MG63 (cell line): Measurements from ENCODE around the gene MEF2B. TPM values are rescaled to one million over a fixed set of nuclear protein-coding genes. Genes with fewer than 3 reads are reported as not detected.
"Not testable (repeated sequence)": the region's sequence is repeated elsewhere in the genome, so short reads cannot be mapped to it uniquely, and the experiment has no call there.

Source experiments
- DNase-seq: peaks from one replicate; pipeline ENCODE4 v3.0.0-alpha.2; 2020
- H3K27me3 ChIP-seq: fragments of 250-450 bp; sonication (Bioruptor Pico); 2 replicates; pipeline ENCODE4 v1.5.1; 2020; ENCODE audit warnings: mild to moderate bottlenecking, moderate library complexity
- H3K36me3 ChIP-seq: fragments of 250-450 bp; sonication (Bioruptor Pico); 2 replicates; pipeline ENCODE4 v1.5.1; 2020; ENCODE audit warnings: mild to moderate bottlenecking, moderate library complexity
- H3K4me3 ChIP-seq: fragments of 250-450 bp; sonication (Bioruptor Pico); 2 replicates; pipeline ENCODE4 v1.5.1; 2020; ENCODE audit warnings: mild to moderate bottlenecking, moderate library complexity
- H3K9me3 ChIP-seq: fragments of 250-450 bp; sonication (Bioruptor Pico); 2 replicates; pipeline ENCODE4 v1.5.1; 2020; ENCODE audit warnings: mild to moderate bottlenecking, moderate library complexity
- total RNA-seq: library from RNA; depleted of rRNA; stranded (reverse); fragments of >200 nt; shearing (Covaris generic); gene quantifications from 2 replicates; pipeline ENCODE4 v1.2.3, GENCODE V29; 2014; ENCODE audit warnings: low replicate concordance

MEF2B gene
- total RNA-seq, 1 experiment from 2014 or later: 2.1 TPM

- no peaks in the 10 kb centered on the region for H3K9me3 ChIP-seq
- no peaks in the 10 kb centered on the region; the same call in 1 of the 2 replicates for H3K36me3 ChIP-seq
- no peaks in the 10 kb centered on the region for H3K27me3 ChIP-seq
- DNase-seq: no peak
- H3K4me3 ChIP-seq: no peak overlapping the region
Observed at GRCh38 chr19:19170873-19171672, 1.0 kb upstream of the MEF2B start.

GRCh38 chr19:19169236-19170052 lies 619 bp downstream of the MEF2B start:
- H3K36me3 ChIP-seq: no peaks in the 10 kb centered on the region
- no peaks in the 10 kb centered on the region for H3K27me3 ChIP-seq
- H3K4me3 ChIP-seq: no peak overlapping the region
- DNase-seq: no peak
- H3K9me3 ChIP-seq: no peaks in the 10 kb centered on the region

- no peak for DNase-seq
- H3K36me3 ChIP-seq: no peaks in the 10 kb centered on the region
- no peaks in the 10 kb centered on the region for H3K27me3 ChIP-seq
- no peaks in the 10 kb centered on the region for H3K9me3 ChIP-seq
- no peak overlapping the region for H3K4me3 ChIP-seq
Observed at GRCh38 chr19:19167612-19168011, 2.5 kb downstream of the MEF2B start.

- Histone ChIP-seq H3K27me3 (no peaks in the 10 kb centered on the region), H3K4me3 (no peak overlapping the region), H3K36me3 (no peaks in the 10 kb centered on the region), H3K9me3 (no peaks in the 10 kb centered on the region)
- DNase-seq: no peak
Observed at GRCh38 chr19:19165396-19165795, 4.7 kb downstream of the MEF2B start.

GRCh38 chr19:19162495-19162894 lies 7.6 kb downstream of the MEF2B start:
- no peak for DNase-seq

GRCh38 chr19:19160461-19161035 lies 9.5 kb downstream of the MEF2B start:
- no peak overlapping the region for H3K4me3 ChIP-seq
- H3K9me3 ChIP-seq: no peaks in the 10 kb centered on the region; the same call in 1 of the 2 replicates
- no peak for DNase-seq
- H3K36me3 ChIP-seq: 0 out of 2 replicates have a peak, but pooled peaks cover 4% of the 10 kb centered on the region
- no peaks in the 10 kb centered on the region for H3K27me3 ChIP-seq

More at GRCh38 chr19:19162495-19162894, 7.6 kb downstream of the MEF2B start:
- H3K27me3 ChIP-seq: no peaks in the 10 kb centered on the region
- H3K36me3 ChIP-seq: no peaks in the 10 kb centered on the region
- no peaks in the 10 kb centered on the region for H3K9me3 ChIP-seq
- H3K4me3 ChIP-seq: no peak overlapping the region

GRCh38 chr19:19159534-19159933 lies 10.5 kb downstream of the MEF2B start:
- Histone ChIP-seq H3K4me3 (no peak overlapping the region), H3K9me3 (no peaks in the 10 kb centered on the region; the same call in 1 of the 2 replicates), H3K27me3 (no peaks in the 10 kb centered on the region), H3K36me3 (0 out of 2 replicates have a peak, but pooled peaks cover 4% of the 10 kb centered on the region)
- DNase-seq: no peak

GRCh38 chr19:19157808-19158207 lies 12.3 kb downstream of the MEF2B start:
- 0 out of 2 replicates have a peak, but pooled peaks cover 4% of the 10 kb centered on the region for H3K36me3 ChIP-seq
- no peaks in the 10 kb centered on the region; the same call in 1 of the 2 replicates for H3K9me3 ChIP-seq
- DNase-seq: no peak
- no peak overlapping the region for H3K4me3 ChIP-seq
- H3K27me3 ChIP-seq: no peaks in the 10 kb centered on the region

GRCh38 chr19:19155495-19156219 lies 14.4 kb downstream of the MEF2B start:
- Histone ChIP-seq H3K27me3 (no peaks in the 10 kb centered on the region), H3K4me3 (no peak overlapping the region), H3K36me3 (0 out of 2 replicates have a peak, but pooled peaks cover 4% of the 10 kb centered on the region), H3K9me3 (no peaks in the 10 kb centered on the region; the same call in 1 of the 2 replicates)
- DNase-seq: no peak

GRCh38 chr19:19154768-19155494 lies 15.1 kb downstream of the MEF2B start:
- Histone ChIP-seq H3K9me3 (no peaks in the 10 kb centered on the region; the same call in 1 of the 2 replicates), H3K27me3 (no peaks in the 10 kb centered on the region), H3K36me3 (0 out of 2 replicates have a peak, but pooled peaks cover 4% of the 10 kb centered on the region), H3K4me3 (no peak overlapping the region)
- no peak for DNase-seq

- no peaks in the 10 kb centered on the region; the same call in 1 of the 2 replicates for H3K9me3 ChIP-seq
- H3K27me3 ChIP-seq: no peaks in the 10 kb centered on the region
- H3K4me3 ChIP-seq: no peak overlapping the region
- H3K36me3 ChIP-seq: peaks cover 9% of the 10 kb centered on the region; the same call in 1 of the 2 replicates
- no peak for DNase-seq
Observed at GRCh38 chr19:19152668-19153384, 17.2 kb downstream of the MEF2B start.

- H3K4me3 ChIP-seq: no peak overlapping the region
- H3K27me3 ChIP-seq: no peaks in the 10 kb centered on the region
- peaks cover 13% of the 10 kb centered on the region for H3K36me3 ChIP-seq
- H3K9me3 ChIP-seq: no peaks in the 10 kb centered on the region; the same call in 1 of the 2 replicates
- no peak for DNase-seq
Observed at GRCh38 chr19:19151418-19151817, 18.6 kb downstream of the MEF2B start.

- H3K27me3 ChIP-seq: no peaks in the 10 kb centered on the region
- no peak overlapping the region for H3K4me3 ChIP-seq
- no peak for DNase-seq
- peaks cover 11% of the 10 kb centered on the region for H3K36me3 ChIP-seq
- no peaks in the 10 kb centered on the region for H3K9me3 ChIP-seq
Observed at GRCh38 chr19:19149435-19149834, 20.6 kb downstream of the MEF2B start.

- H3K9me3 ChIP-seq, H3K4me3 ChIP-seq, H3K27me3 ChIP-seq, DNase-seq: not testable (repeated sequence)
- peaks cover 11% of the 10 kb centered on the region for H3K36me3 ChIP-seq
Observed at GRCh38 chr19:19148504-19148903, 21.6 kb downstream of the MEF2B start.

GRCh38 chr19:19147344-19147743 lies 22.7 kb downstream of the MEF2B start:
- H3K27me3 ChIP-seq: no peaks in the 10 kb centered on the region
- no peak for DNase-seq
- no peak overlapping the region for H3K4me3 ChIP-seq
- peaks cover 11% of the 10 kb centered on the region for H3K36me3 ChIP-seq
- no peaks in the 10 kb centered on the region for H3K9me3 ChIP-seq
